Inflammatory macrophage treated with lipopolysaccharide for 1 hour (primary cell): ENCODE results near the gene CD300C.

ENCODE experiments used
- DNase-seq, 2 donors: peaks; one replicate each; pipeline ENCODE4 v3.0.0-alpha.2; 2020 to 2022

CD300C gene

GRCh38 chr17:74561586-74561985 lies 15.7 kb upstream of the CD300C start:
- no peak for DNase-seq

- no peak for DNase-seq
These were observed 13.1 kb upstream of the CD300C start for GRCh38 chr17:74558882-74559519.

GRCh38 chr17:74558402-74558801 lies 12.5 kb upstream of the CD300C start:
- DNase-seq: peak in 1 of 2 donors; percentile 40

GRCh38 chr17:74555427-74555940 lies 9.6 kb upstream of the CD300C start:
- peak in 1 of 2 donors; percentile 27 for DNase-seq

- DNase-seq: peak in 1 of 2 donors; percentile 34
These were observed 9.0 kb upstream of the CD300C start for GRCh38 chr17:74554909-74555308.

GRCh38 chr17:74552037-74552436 lies 6.1 kb upstream of the CD300C start:
- DNase-seq: no peak

GRCh38 chr17:74550602-74551001 lies 4.7 kb upstream of the CD300C start:
- DNase-seq: no peak

- DNase-seq: no peak
These were observed 3.4 kb upstream of the CD300C start for GRCh38 chr17:74549343-74549742.

- no peak for DNase-seq
These were observed 1.8 kb upstream of the CD300C start for GRCh38 chr17:74547736-74548135.

GRCh38 chr17:74547264-74547663 lies 1.3 kb upstream of the CD300C start:
- DNase-seq: no peak

GRCh38 chr17:74546586-74546985 lies 671 bp upstream of the CD300C start:
- DNase-seq: no peak

GRCh38 chr17:74544991-74545842 lies 698 bp downstream of the CD300C start:
- DNase-seq: no peak

- DNase-seq: no peak
These were observed 1.8 kb downstream of the CD300C start for GRCh38 chr17:74543891-74544760.

- DNase-seq: no peak
These were observed 2.5 kb downstream of the CD300C start for GRCh38 chr17:74543406-74543805.

- no peak for DNase-seq
These were observed 3.1 kb downstream of the CD300C start for GRCh38 chr17:74542727-74543383.

- no peak for DNase-seq
These were observed 3.7 kb downstream of the CD300C start for GRCh38 chr17:74542166-74542565.

GRCh38 chr17:74541176-74542111 lies 4.5 kb downstream of the CD300C start:
- DNase-seq: no peak

GRCh38 chr17:74539281-74539820 lies 6.6 kb downstream of the CD300C start:
- DNase-seq: no peak

- DNase-seq: no peak
These were observed 9.0 kb downstream of the CD300C start for GRCh38 chr17:74536890-74537289.

- peak; percentile 95 to 98 for DNase-seq
These were observed 13.8 kb downstream of the CD300C start for GRCh38 chr17:74532115-74532514.

GRCh38 chr17:74531231-74531761 lies 14.6 kb downstream of the CD300C start, which contains the start of gene CD300LB:
TSS of gene CD300LB (minus strand) at chr17:74531475. CDS start at chr17:74531350, 125 bp downstream.
- DNase-seq: peak; percentile 39 to 50
